Ramos (cell line): Measurements from ENCODE around the gene RTL10.

Experiments used
- in situ Hi-C: fragments of 300-500 bp; cut with MboI; formaldehyde crosslinking; loops from one replicate; pipeline ENCODE4 v1.14.3; 2022; ENCODE audit warnings: low sequenced_read_pairs; ENCODE audit not compliant: unreplicated experiment

The RTL10 gene

GRCh38 chr22:19854778-19855503 lies at the start of gene RTL10, which contains the start of gene GNB1L:
RTL10 (minus strand) TSS chr22:19854874; CDS start chr22:19852261, 2,613 bp downstream.
GNB1L (minus strand) TSS chr22:19854874; CDS start chr22:19821355, 33,519 bp downstream.
- in situ Hi-C loops: no loop called here

- in situ Hi-C loops: no loop called here
These were observed 49.6 kb upstream of the RTL10 start for GRCh38 chr22:19904174-19904856.

DNA sequence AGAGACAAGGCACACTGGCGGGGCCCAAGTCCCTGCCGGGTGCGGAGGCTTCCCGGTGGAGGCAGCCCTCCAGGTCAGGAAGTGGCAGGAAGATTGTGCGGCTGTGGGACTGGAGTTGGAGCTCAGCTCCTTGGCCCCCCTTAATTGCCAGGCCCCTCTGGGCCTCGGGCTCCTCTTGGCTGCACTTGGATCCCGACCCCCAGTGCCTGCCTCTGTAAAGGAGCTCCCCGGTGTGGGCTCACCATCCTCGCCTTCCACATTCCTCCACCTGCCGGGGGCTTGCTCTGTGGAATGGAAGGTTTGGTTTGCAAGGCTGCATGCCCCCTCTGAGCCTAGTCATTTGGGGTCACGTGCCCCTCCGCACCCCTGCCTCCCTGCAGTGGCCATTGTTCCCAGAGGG lies 48.8 kb upstream of the RTL10 start:
- in situ Hi-C loops: no loop called here

- in situ Hi-C loops: no loop called here
These were observed 48.4 kb upstream of the RTL10 start for GRCh38 chr22:19903031-19903430.

GRCh38 chr22:19902245-19902715 lies 47.6 kb upstream of the RTL10 start:
- in situ Hi-C loops: no loop called here

GRCh38 chr22:19901577-19902244 lies 47.0 kb upstream of the RTL10 start:
- in situ Hi-C loops: no loop called here

- in situ Hi-C loops: no loop called here
These were observed 46.2 kb upstream of the RTL10 start for GRCh38 chr22:19900707-19901436.

DNA sequence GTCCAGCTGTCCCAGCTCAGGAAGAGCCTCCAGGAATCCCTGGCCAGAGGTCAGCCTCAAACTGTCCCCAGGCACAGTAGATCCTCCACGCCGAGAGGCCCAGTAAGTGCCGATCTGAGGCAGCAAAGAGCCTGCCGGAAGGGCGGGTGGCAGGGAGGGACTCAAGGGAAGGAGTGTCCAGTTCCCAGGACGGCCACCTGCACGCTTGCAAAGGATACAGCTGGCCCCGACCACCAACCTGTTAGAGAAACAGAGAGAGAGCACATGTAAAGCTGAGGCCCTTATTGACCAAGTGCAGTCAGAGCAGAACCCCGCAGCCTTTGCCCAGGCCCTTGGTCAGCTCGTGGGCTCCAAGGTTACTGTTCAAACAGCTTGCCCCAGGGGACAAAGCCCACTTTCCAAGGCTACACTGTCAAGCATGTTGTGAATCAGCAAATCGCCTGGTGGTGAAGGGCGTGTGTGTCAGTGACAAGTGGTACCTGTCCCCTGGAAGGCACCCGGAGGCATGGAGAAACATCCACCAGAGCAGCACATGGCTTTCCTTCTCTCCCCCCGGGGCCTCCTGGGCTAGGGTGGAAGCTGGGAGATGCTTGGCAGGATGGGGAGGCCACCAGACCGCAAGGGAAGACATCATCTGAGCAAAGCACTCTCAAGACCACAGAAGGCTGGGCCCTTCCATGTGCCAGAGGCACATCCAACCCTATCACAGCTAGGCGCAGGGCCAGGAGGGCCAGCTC lies 44.3 kb upstream of the RTL10 start:
- in situ Hi-C loops: no loop called here

DNA sequence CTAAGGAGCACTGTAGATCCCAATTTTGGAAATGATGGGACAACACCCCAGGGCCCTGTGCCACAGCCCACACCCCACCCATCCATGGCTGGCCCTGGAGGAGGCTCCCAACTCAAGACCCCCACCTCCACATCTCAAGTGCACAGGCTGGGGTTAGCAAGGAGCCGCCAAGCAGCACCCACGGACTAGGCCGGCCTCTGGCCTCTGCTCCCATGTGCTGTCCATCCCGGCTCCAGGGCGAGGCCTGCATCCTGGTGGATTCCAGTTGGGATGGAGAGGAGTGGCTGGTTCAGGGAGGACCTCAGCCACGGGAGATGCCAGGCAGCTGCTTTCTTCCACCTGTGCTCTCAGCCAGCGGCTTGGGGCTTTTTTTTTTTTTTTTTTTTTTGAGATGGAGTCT lies 43.5 kb upstream of the RTL10 start:
- in situ Hi-C loops: no loop called here

- in situ Hi-C loops: no loop called here
These were observed 43.1 kb upstream of the RTL10 start for GRCh38 chr22:19897726-19898125.

- in situ Hi-C loops: no loop called here
These were observed 42.1 kb upstream of the RTL10 start for GRCh38 chr22:19896665-19897355.

- in situ Hi-C loops: no loop called here
These were observed 40.6 kb upstream of the RTL10 start for GRCh38 chr22:19895160-19895849.

DNA sequence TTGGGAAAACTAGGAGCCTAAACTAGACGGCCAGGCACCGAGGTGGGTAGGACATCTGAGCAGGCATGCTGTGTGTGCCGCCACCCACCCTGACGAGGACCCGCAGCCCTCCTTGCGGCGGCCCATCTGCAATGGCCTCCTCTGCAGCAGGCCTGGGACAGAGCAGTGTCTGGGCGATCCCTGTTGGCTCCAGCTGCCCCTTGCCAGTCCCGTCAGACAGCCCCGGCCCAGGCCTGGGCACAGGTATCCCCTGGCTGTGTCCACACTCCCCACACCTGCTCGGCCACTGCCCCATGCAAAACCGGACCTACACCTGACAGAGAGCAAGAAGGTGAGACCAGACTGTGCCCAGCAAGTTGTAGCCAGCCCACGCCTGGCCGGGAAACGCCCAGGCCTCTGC lies 38.7 kb upstream of the RTL10 start:
- in situ Hi-C loops: no loop called here

GRCh38 chr22:19892925-19893324 lies 38.3 kb upstream of the RTL10 start:
- in situ Hi-C loops: no loop called here

- in situ Hi-C loops: no loop called here
These were observed 37.7 kb upstream of the RTL10 start for GRCh38 chr22:19892257-19892879.

- in situ Hi-C loops: no loop called here
These were observed 36.9 kb upstream of the RTL10 start for GRCh38 chr22:19891317-19892256.
